GM12875 (cell line): Measurements from ENCODE around the gene MLXIPL.

ENCODE experiments used
- H3K4me3 ChIP-seq: one replicate; pipeline ENCODE4 v1.5.1; 2011; ENCODE audit warnings: low read depth, low read length, control low read depth
- CTCF ChIP-seq: IDR thresholded peaks from 2 replicates; pipeline ENCODE4 v1.5.1; 2011; ENCODE audit warnings: low read depth, mild to moderate bottlenecking, control low read depth, inconsistent platforms, low read length, moderate library complexity, borderline replicate concordance; ENCODE audit not compliant: insufficient read depth

MLXIPL gene

GRCh38 chr7:73649576-73649975 lies 25.3 kb upstream of the MLXIPL start:
- no peak for TF ChIP-seq CTCF
- no peak overlapping the region for H3K4me3 ChIP-seq

- no peak for TF ChIP-seq CTCF
- H3K4me3 ChIP-seq: no peak overlapping the region
These were observed 24.4 kb upstream of the MLXIPL start for GRCh38 chr7:73648593-73649332.

GRCh38 chr7:73647725-73648592 lies 23.6 kb upstream of the MLXIPL start:
- H3K4me3 ChIP-seq: no peak overlapping the region
- no peak for TF ChIP-seq CTCF

- no peak for TF ChIP-seq CTCF
- no peak overlapping the region for H3K4me3 ChIP-seq
These were observed 22.7 kb upstream of the MLXIPL start for GRCh38 chr7:73646785-73647724.

- no peak for TF ChIP-seq CTCF
- H3K4me3 ChIP-seq: no peak overlapping the region
These were observed 21.4 kb upstream of the MLXIPL start for GRCh38 chr7:73645643-73646174.

GRCh38 chr7:73644688-73645286 lies 20.5 kb upstream of the MLXIPL start:
- TF ChIP-seq CTCF: no peak

More at GRCh38 chr7:73644688-73645286, 20.5 kb upstream of the MLXIPL start:
- no peak overlapping the region for H3K4me3 ChIP-seq
